ENCODE data around the gene CHRND. TPM values are rescaled to one million over a fixed set of nuclear protein-coding genes. Genes with fewer than 3 reads are reported as not detected.

The CHRND gene
- total and polyA plus RNA-seq, 2 donors (not counting 1 experiment from before 2014, with no cell fraction given), result not detected

DNA sequence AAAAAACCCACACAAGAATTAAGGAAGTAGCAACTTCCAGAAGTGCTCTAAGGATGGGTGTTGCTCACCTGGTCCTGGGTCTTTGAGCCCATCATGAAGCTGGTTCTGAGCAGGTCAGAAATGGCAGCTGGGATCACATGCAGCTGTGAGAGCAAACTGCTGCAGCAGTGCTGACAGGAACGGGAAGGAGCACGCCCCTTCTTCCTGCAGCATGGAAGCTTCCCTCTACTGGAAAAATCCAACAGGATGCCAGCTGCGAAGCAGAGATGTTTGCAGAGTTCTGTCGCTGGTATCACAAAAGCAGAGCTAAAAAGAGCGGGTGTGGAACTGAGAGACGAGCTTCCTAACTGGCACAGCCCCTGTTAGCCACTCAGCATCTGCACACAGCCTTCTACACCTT, 58.3 kb downstream of the CHRND start:
- Histone ChIP-seq H3K36me3 (replicated peaks in 1 of 2; ENCODE audit: control extremely low read depth in 1 of 2, control insufficient read depth in 1 of 2, extremely low read depth in 1 of 2, insufficient read depth in 2 of 2, low read length in 1 of 2) (peaks cover 0 to 32% of the 10 kb centered on the region in 2 experiments), H3K4me1 (ENCODE audit: control insufficient read depth in 2 of 2, insufficient read depth in 2 of 2, low read length in 2 of 2) (no peaks in the 10 kb centered on the region), H2AFZ (ENCODE audit: insufficient read depth, low read depth, low read length, poor library complexity, severe bottlenecking) (no peak overlapping the region), H3K27ac (ENCODE audit: low read length in 2 of 2) (no peak overlapping the region), H3K4me2 (replicated peaks; ENCODE audit: low read depth, low read length, poor library complexity, severe bottlenecking) (no peak overlapping the region), H4K20me1 (ENCODE audit: control insufficient read depth, insufficient read depth, low read length, poor library complexity, severe bottlenecking) (no peaks in the 10 kb centered on the region), H3K9ac (ENCODE audit: low read length) (no peak overlapping the region), H3K4me3 (ENCODE audit: control extremely low read depth in 1 of 5, extremely low read depth in 1 of 5, insufficient read depth in 1 of 5, low read depth in 2 of 5, low read length in 4 of 5) (no peak overlapping the region), H3K79me2 (ENCODE audit: control insufficient read depth, insufficient read depth, low read length) (no peaks in the 10 kb centered on the region), H3K27me3 (replicated peaks in 1 of 4; ENCODE audit: control extremely low read depth in 1 of 4, control insufficient read depth in 3 of 4, insufficient read depth in 4 of 4, low read length in 3 of 4) (no peaks in the 10 kb centered on the region), H3K9me3 (ENCODE audit: control extremely low read depth in 1 of 3, control insufficient read depth in 2 of 3, insufficient read depth in 1 of 3, low read length in 2 of 3) (peaks cover 0 to 4% (median 0%) of the 10 kb centered on the region in 3 donors)
- intact Hi-C loops (cut with micrococcal nuclease), result no loop called here
- no peak overlapping the region for H3K4me3 Mint-ChIP-seq
- TF ChIP-seq, protein P1, sequence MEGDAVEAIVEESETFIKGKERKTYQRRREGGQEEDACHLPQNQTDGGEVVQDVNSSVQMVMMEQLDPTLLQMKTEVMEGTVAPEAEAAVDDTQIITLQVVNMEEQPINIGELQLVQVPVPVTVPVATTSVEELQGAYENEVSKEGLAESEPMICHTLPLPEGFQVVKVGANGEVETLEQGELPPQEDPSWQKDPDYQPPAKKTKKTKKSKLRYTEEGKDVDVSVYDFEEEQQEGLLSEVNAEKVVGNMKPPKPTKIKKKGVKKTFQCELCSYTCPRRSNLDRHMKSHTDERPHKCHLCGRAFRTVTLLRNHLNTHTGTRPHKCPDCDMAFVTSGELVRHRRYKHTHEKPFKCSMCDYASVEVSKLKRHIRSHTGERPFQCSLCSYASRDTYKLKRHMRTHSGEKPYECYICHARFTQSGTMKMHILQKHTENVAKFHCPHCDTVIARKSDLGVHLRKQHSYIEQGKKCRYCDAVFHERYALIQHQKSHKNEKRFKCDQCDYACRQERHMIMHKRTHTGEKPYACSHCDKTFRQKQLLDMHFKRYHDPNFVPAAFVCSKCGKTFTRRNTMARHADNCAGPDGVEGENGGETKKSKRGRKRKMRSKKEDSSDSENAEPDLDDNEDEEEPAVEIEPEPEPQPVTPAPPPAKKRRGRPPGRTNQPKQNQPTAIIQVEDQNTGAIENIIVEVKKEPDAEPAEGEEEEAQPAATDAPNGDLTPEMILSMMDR (IDR thresholded peaks at IDR 0.05), result no peak
- TF ChIP-seq EZH2 (IDR thresholded peaks at IDR 0.05; ENCODE audit: borderline replicate concordance, insufficient read depth, low read depth, low read length, poor library complexity, severe bottlenecking), result no peak
- 95% methylated on average over 5 of the region's 6 CpGs for WGBS (ENCODE audit: insufficient coverage)
- no peaks in the 10 kb centered on the region for H3K9me3 Mint-ChIP-seq (ENCODE audit: insufficient read depth)
- CTCF ChIA-PET, result interaction anchor here (0.8 kb wide), 1 partner anchor 11 kb away, joined by 3 read pairs; no protein-coding TSS in a partner anchor
- H3K4me1 Mint-ChIP-seq, result peaks cover 3% of the 10 kb centered on the region
- POLR2A ChIA-PET, result no interaction called here
- DNase-seq, result no peak
- H3K27me3 Mint-ChIP-seq, result no peaks in the 10 kb centered on the region
- H3K27ac Mint-ChIP-seq, result no peak overlapping the region
- ATAC-seq (ENCODE audit: low read depth), result no peak

Other genes with a start within 250 kb of the CHRND start
- gene ALPP, start 147.4 kb upstream of the CHRND start, total RNA-seq, result not detected in 2 replicates
- 0.25 TPM in 1 of 2 replicates, not detected in the other for gene ALPP, start 147.4 kb upstream of the CHRND start, polyA plus RNA-seq
- gene ALPG, start 119.3 kb upstream of the CHRND start, total RNA-seq, result not detected in 2 replicates
- not detected in 2 replicates for gene ALPG, start 119.3 kb upstream of the CHRND start, polyA plus RNA-seq
- not detected in 2 replicates for gene ALPI, start 70.0 kb upstream of the CHRND start, total RNA-seq
- gene ALPI, start 70.0 kb upstream of the CHRND start, polyA plus RNA-seq, result not detected in 2 replicates
- gene ECEL1, start 38.3 kb upstream of the CHRND start, total RNA-seq, result 0.27 and 0.47 TPM in 2 replicates
- not detected in 2 replicates for gene ECEL1, start 38.3 kb upstream of the CHRND start, polyA plus RNA-seq
- gene PRSS56, start 5.8 kb upstream of the CHRND start, total RNA-seq, result not detected in 2 replicates
- not detected in 2 replicates for gene PRSS56, start 5.8 kb upstream of the CHRND start, polyA plus RNA-seq
- not detected in 2 replicates for gene CHRNG, start 13.5 kb downstream of the CHRND start, total RNA-seq
- gene CHRNG, start 13.5 kb downstream of the CHRND start, polyA plus RNA-seq, result not detected in 2 replicates
- gene TIGD1, start 24.4 kb downstream of the CHRND start, total RNA-seq, result 13.6 and 14.7 TPM in 2 replicates
- 6.4 and 7.6 TPM in 2 replicates for gene TIGD1, start 24.4 kb downstream of the CHRND start, polyA plus RNA-seq
- 66.7 and 67.0 TPM in 2 replicates for gene EIF4E2, start 24.5 kb downstream of the CHRND start, total RNA-seq
- 17.9 and 29.6 TPM in 2 replicates for gene EIF4E2, start 24.5 kb downstream of the CHRND start, polyA plus RNA-seq
- not detected in 2 replicates for gene EFHD1, start 107.4 kb downstream of the CHRND start, total RNA-seq
- gene EFHD1, start 107.4 kb downstream of the CHRND start, polyA plus RNA-seq, result not detected in 2 replicates
- 108 and 110 TPM in 2 replicates for gene GIGYF2, start 171.2 kb downstream of the CHRND start, total RNA-seq
- gene GIGYF2, start 171.2 kb downstream of the CHRND start, polyA plus RNA-seq, result 7.2 and 16.5 TPM in 2 replicates